ENCODE data around the gene KDM5A.
"Not testable (repeated sequence)": the region's sequence is repeated elsewhere in the genome, so short reads cannot be mapped to it uniquely, and the experiment has no call there.

Gene KDM5A

DNA sequence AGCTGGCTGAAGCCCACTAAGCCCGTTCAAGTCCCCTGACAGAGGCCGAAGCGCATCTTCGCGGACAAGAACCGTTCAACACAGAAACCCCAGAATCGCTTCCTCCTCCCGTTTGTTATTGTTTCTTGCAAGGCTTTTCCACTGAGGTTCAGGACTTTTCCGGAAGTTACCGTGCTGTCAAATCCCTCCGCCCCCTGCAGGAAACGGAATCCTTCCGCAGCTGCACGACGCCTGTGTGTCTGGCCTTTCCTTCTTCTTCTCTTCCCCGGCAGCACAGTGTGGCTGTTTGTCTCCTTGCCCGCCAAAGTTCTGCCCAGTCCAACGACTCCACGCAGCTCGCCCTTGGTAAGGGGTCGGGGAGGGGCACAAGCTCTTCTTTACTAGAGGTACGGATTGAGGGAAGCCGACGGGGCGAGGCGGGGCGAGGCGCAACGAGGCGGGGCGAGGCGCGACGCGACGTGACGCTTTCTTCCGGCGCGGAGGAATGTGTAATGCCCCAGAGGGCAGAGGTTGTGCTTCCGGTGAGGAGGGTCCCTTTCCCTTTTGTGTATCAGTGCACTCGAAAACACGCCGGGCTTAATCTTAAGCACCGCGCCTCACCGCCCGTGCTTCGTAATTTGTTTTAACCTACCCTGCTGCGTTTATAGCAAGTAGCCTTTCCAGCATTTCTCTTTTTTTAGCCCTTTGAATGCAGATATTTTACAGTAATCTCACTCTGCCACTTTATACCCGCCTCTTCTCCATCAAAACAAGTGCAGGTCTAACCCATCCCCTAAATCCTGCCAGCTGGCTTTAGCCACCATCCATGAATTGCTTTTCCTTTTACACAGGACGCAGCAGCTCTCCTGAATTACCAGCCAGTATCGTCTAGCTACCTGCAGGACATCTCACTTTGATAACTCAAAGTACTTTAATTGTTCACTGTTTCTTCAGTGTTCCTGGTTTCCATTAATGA, at the start of gene KDM5A:
Gene KDM5A, minus strand, starts transcription at position 179 of the 955 bp plus-strand sequence. CDS start 229 bp downstream, outside the sequence.
- no peak for DNase-seq

DNA sequence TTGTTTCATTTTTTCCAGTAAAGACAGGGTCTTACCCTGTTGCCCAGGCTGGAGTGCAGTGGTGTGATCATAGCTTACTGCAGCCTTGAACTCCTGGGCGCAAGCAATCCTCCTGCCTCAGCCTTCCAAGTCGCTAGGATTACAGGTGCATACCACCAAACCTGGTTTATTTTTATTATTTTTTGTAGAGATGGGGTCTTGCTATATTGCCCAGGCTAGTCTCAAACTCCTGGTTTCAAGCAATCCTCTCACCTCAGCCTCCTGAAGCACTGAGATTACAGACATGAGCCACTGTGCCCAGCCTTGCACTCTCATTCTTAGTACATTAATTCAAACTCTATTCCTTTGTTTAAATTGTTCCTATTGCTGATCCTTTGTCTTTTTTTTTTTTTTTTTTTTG, 46.6 kb upstream of the KDM5A start:
- DNase-seq = not testable (repeated sequence)

DNA sequence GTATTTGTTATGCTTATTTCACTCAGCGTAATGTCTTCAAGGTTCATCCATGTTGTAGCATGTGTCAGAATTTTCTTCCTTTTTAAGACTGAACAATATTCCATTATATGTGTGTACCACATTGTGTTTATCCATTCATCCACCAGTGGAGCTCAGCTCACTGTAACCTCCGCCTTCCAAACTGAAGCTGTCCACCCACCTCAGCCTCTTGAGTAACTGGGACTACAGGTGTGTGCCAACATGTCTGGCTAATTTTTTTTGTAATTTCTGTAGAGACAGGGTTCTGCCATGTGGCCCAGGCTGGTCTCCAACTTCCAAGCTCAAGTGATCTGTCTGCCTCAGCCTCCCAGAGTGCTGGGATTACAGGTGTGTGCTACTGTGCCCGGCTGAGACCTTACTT, 33.4 kb upstream of the KDM5A start:
- DNase-seq = no peak

DNA sequence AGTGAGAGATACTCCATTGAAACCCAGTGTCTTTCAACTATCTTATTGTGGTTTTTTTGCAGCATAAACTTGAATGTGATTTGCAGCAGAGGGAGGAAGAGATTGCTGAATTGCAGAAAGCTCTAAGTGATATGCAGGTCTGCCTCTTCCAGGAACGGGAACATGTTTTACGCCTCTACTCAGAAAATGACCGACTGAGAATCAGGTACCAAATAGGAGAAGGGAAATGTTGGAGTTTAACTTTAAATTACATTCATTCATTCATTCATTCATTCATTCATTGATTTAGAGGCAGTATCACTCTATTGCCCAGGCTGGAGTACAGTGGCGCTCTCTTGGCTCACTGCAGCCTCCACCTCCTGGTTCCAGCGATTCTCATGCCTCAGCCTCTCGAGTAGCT, 29.3 kb upstream of the KDM5A start:
- no peak for DNase-seq

DNA sequence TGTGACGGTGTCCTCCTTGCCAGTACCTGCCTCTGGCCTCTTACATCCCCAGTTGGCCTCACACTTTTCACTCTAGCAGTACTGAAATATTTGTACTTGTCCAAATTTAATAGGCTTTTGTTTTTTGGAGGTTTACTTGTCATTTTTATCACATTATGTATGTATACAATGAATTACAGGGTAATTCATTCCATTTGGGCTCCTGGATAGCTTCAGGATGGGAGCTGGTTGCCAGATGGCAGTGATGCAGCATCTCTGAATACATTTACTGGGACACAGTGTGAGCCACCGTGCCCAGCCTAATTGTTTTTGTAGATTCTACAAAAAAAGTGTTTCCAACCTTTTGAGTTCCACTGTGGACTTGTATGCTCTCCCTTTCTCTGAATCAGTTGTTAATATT, 25.7 kb upstream of the KDM5A start:
- DNase-seq = no peak

DNA sequence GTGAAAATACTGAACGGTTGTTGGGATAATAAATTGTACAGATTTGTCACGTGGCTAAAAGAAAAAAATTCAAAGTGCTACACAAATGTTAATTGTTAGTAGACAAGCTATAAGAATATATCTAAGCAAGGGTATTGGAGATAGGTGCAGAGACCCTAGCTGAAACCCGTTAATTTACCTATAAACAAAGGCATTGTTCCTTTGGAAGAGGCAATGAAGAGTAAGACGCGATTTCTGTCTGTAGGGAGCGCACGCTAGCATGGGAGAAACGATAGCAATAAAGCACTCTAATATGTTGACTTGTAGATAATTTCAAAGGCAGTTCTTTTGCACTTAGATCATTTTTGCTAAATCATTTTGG, 12.9 kb upstream of the KDM5A start:
- no peak for DNase-seq

DNA sequence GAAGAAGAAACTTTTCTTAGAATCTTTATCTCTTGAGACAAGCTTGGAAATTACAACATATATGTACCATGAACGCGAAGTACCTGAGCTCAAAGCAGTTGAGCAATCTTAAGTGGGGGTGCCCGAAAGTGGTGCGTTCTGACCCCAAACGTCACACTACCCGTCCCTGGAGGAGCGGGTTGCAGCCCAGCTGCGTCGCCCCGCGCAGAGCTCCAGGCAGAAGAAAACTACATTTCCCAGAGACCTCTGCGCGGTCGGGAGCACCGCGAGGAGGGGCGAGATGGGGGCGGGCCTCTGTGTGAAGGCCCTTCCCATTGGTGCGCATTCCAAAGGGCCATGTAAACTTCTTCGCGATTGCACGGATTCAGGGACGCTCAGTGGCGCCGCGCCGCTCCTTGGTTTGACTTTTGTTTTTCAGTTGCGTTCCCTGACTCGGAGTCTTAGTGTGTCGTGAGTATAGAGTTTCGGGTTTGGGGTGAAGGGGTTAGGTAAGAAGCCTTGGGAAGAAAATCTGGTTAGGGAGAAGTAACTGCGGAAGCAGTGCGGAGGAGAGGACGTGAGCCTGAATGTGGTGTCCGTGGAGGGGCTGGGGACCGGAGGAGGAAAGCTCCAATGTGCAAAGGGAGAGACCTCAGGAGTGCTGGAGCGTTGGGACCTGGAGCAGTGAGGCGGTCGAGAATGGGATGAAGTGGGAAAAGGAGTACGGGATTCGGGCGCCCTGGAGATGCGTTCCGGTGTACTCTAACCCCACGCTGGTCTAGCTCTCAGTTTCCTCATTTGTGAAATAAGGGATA, 12.3 kb upstream of the KDM5A start, which contains the start of gene CCDC77:
Gene CCDC77, plus strand, starts transcription at position 410 of the 794 bp plus-strand sequence. CDS start 7,740 bp downstream, outside the sequence.
- DNase-seq = no peak

DNA sequence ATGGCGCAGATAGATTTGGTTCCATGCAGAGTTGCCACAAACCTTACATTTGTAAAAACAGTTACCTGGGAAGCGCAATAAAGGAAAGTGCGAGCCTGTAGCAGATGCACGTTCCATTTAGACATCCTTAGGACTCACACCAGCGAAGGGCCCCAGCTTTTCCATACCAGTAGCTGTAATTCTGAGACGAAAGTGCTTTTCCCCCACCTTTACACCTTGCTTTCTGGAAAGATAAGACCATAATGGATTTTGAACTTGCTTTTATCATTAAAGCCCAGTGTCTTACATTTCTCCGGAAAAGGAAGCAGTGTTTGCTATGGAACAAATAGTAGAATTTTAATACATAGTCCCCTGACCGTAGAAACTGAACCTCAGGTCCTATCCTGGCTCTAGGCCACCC, 11.7 kb upstream of the KDM5A start:
- no peak for DNase-seq

DNA sequence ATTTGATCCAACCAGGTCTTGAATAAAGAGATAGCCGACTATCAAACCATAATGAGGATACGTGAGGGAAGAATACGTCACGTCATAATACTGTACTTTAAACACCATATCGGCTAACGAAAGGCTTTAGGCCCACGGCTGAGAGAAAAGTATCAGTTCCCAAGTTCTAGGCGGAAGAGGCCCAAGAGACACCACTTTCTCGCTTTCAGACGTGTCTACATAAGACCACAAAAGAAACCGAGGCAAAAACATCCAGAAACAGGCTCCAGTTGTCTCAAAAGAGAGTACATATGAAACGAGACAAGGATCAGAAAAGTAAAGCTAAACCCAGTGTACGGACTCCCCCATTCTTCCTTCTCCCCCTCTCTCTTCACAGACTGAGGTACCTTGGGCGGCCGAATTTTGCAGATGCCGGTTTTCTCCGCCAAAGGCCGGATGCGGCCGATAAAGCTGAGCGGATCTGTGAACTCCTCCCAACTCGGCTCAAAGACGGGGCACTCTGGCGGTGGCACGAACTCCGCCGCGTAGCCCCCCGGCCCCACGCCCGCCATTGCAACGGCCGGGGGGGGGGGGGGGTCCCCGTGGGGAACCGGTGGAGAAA, 479 bp downstream of the KDM5A start:
- no peak for DNase-seq

DNA sequence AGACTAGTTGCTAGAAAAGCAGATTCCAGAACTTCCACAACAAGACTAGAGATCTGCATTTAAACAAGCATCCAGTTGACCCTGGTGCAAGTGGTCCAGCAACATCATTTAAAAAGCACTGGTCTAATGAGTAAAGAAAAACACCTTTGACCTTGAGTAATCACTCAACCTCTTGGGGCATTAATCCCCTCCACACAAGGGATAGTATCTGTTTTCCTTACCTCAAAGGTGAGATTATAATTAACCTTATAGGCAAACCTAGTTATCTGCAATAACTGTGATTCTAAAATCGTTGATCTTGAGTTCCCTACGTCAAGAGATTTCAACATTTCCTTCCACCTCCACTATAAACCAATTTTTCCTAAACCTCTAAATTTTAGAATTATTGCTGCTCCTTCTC, 1.1 kb downstream of the KDM5A start:
- DNase-seq = no peak

DNA sequence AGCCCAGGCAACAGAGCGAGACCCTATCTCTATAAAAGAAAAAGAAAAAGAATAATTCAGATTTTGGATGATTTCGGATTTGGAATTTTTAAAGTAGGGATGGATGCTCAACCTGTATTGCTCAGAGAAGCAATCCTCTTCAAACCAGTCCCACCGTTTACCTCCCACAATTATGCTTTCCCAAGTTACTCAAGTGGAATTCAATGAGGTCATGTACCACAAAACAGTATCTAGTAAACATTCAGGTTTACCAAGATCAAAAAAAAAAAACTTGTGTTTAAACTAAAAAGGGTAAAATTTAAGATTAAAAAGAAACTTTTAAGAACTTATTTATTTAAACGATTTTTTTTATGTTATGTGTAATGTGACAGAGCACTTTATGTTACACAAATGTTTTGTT, 2.5 kb downstream of the KDM5A start:
- DNase-seq = no peak

DNA sequence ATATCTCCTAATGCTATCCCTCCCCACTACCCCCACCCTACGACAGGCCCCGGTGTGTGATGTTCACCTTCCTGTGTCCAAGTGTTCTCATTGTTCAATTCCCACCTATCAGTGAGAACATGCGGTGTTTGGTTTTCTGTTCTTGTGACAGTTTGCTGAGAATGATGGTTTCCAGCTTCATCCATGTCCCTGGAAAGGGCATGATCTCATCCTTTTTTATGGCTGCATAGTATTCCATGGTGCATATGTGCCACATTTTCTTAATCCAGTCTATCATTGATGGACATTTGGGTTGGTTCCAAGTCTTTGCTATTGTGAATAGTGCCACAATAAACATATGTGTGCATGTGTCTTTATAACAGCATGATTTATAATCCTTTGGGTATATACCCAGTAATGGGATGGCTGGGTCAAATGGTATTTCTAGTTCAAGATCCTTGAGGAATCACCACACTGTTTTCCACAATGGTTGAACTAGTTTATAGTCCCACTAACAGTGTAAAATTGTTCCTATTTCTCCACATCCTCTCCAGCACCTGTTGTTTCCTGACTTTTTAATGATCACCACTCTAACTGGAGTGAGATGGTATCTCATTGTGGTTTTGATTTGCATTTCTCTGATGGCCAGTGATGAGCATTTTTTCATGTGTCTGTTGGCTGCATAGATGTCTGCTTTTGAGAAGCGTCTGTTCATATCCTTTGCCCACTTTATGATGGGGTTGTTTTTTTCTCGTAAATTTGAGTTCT, 18.2 kb downstream of the KDM5A start:
- not testable (repeated sequence) for DNase-seq

DNA sequence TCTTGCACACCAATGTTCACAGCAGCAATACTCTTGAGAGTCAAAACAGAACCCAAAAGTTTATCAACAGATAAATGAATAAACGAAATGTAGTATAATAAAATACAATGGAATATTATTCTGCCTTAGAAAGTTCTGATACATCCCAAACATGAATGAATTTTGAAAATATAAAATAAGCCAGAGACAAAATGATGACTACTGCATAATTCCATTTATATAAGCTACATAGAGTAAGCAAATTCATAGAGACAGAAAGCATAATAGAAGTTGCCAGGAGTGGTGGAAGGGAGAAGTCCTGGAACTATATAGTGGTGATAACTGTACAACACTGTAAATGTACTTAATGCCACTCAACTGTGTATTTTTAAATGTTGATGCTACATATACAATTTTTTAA, 21.1 kb downstream of the KDM5A start:
- DNase-seq = no peak

DNA sequence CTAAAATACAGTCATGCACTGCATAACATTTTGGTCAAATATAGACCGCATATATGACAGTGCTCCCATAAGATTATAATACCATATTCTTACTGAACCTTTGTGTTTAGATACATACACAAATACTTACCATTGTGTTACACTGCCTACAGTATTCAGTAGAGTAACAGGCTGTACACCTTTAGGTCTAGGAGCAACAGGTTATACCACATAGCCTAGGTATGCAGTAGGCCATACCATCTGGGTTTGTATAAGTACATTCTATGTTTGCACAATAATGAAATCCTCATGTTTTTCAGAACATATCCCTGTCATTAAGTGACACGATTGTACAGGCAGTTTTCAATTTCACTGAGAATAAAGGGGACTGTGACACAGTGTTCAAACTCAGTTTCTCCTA, 22.3 kb downstream of the KDM5A start:
- no peak for DNase-seq

DNA sequence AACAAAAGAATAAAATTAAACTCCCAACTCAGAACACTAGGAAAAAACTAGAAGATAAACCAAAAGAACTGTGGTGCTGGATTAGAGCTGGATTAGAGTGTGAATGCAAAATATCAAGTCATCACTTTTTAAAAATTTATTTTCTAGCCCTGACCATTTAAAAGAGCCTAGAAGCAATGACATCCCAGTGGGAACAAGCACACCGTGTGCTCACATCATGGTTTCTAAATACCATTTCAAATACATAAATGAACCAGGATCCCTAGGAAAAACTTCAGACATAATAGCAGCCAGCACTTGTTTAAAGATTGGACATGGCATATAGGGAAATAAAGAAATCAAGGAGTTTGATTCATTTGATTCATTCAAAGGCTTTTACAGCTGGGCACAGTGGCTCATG, 30.0 kb downstream of the KDM5A start:
- no peak for DNase-seq

DNA sequence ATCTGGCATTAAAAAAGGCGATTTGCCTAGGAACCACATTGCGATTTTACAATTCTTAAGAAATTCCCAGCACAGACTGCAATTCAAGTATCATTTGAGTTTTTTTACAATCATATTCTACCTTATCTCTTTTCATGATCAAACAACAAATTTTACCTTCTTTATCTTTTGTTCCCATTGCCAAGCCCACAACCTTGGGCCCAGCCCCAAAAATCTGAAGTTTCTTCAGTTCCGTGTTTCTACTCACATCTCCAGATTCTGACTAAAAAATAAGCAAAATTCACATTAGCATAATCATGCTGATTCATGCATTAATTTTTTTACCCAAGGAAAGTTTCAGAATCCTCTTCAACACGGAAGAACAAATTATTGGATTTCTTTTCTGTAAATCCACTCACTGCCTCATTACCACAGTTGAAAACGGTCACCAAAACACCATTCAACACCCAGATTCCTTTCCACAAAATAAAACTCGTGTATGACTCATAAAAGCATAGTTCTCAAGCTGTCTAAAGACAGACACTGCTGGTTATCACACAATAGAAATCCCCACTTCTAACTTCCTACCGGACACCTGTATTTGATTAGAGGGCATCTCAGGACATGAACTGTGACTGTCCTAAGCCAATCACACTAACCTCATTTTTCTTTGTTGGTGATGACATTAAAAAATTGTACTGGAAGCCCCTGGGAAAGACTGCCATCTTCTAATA, 32.7 kb downstream of the KDM5A start:
- DNase-seq = no peak

DNA sequence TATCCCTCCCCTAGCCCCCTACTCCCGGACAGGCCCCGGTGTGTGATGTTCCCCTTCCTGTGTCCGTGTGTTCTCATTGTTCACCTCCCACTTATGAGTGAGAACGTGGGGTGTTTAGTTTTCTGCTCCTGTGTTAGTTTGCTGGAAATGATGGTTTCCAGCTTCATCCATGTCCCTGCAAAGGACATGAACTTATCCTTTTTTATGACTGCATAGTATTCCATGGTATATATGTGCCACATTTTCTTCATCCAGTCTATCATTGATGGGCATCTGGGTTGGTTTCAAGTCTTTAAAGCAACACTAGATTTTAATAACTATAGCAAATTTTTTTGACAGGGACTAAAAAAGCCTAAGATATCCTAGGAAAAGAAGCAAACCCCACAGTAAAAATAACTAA, 37.9 kb downstream of the KDM5A start:
- not testable (repeated sequence) for DNase-seq

DNA sequence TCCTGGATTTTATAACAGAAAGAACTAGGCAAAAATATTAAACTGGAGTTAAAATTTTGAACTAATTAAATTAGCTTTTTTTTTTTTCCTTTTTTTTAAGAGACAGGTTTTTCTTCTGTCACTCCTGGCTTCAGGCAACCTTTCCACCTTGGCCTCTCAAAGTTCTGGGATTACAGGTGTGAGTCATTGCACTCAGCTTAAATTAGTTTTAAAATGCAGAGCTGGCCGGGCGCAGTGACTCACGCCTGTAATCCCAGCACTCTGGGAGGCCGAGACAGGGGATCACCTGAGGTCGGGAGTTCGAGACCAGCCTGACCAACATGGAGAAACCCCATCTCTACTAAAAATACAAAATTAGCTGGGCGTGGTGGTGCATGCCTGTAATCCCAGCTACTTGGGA, 39.5 kb downstream of the KDM5A start:
- DNase-seq = not testable (repeated sequence)

DNA sequence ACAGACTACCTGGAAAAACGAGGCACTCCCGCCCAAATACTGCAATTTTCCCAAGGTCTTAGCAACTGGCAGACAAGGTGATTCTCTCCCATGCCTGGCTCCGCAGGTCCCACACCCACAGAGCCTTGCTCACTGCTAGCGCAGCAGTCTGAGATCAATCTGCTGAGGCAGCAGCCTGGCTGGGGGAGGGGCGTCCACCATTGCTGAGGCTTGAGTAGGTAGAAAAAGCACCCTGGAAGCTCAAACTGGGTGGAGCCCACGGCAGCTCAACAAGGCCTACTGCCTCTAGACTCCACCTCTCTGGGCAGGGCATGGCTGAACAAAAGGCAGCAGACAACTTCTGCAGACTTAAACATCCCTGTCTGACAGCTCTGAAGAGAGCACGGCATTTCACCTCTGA, 46.1 kb downstream of the KDM5A start:
- not testable (repeated sequence) for DNase-seq

DNA sequence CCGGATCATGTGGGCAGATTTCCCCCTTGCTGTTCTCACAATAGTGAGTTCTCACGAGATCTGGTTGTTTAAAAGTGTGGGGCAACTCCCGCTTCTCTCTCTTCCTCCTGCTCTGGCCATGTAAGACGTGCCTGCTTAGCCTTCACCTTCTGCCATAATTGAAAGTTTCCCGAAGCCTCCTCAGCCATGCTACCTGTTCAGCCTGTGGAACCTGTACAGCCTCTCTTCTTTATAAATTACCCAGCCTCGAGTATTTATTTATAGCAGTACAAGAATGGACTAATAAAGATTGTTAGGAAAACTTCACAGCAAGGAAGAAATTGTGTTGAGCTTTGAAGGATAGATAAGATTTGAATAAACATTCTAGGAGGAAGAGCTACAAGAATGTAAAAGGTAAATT, 52.1 kb downstream of the KDM5A start:
- no peak for DNase-seq

DNA sequence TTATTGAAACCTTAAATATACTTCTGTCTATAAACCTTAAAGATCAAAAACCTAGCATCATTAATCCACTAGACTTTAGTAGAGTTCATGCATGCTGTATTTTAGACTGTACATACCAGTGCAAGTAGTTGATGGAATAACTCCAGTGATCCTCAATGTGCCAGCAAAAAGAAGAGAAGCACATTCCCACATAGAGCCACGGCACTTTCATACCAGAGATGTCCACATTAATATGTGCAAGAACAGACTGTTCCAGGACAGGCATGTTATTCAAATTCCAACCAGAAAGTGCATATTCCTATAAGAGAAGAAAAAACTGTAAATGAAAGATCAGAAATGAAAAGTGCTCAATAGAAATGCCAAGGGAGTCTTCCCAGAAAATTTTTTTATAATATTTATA, 55.0 kb downstream of the KDM5A start:
- no peak for DNase-seq

DNA sequence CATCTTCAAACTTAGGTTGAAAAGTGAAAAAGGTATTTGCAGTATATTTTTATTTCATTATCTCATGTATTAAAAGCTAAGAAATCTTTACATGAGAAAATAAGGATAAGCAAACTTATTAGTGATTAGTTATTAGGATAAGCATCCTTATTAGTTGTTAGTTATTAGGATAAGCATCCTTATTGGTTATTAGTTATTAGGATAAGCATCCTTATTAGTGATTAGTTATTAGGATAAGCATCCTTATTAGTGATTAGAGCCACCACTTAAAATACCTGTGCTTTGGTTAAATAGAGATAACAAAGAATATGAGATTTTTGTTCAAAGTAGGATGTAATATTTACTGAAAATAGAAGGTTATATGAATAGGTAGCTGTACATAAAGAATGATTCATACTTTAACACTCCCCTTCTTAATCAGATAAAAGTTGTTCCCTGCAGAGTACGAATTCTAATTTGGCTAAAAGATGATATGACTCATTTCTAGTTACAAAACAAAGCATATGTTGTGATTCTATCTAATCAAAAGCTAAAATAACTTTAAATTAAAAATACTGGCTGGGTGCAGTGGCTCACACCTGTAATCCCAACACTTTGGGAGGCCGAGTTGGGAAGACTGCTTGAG, 56.4 kb downstream of the KDM5A start:
- DNase-seq = no peak
